IPS-20b (cell line): ENCODE data around the gene MGLL.

Experiments
- H3K27ac ChIP-seq: one replicate; pipeline ENCODE4 v1.5.1; 2013; ENCODE audit warnings: low read length
- H3K27me3 ChIP-seq: 2 replicates; pipeline ENCODE4 v1.6.1; 2013; ENCODE audit warnings: mild to moderate bottlenecking, low read length, inconsistent platforms; ENCODE audit not compliant: insufficient read depth
- H3K36me3 ChIP-seq: 2 replicates; pipeline ENCODE4 v1.6.1; 2013; ENCODE audit warnings: low read depth, mild to moderate bottlenecking, inconsistent platforms, low read length, moderate library complexity; ENCODE audit not compliant: insufficient read depth
- H3K4me1 ChIP-seq: 2 replicates; pipeline ENCODE4 v1.6.1; 2013; ENCODE audit warnings: mild to moderate bottlenecking, control low read depth, inconsistent platforms, low read length, moderate library complexity; ENCODE audit not compliant: insufficient read depth
- H3K4me3 ChIP-seq: 2 replicates; pipeline ENCODE4 v1.5.1; 2013; ENCODE audit warnings: mild to moderate bottlenecking, low read length, inconsistent platforms
- H3K9ac ChIP-seq: 2 replicates; pipeline ENCODE4 v1.6.1; 2013; ENCODE audit warnings: low read depth, mild to moderate bottlenecking, inconsistent platforms, low read length, moderate library complexity
- H3K9me3 ChIP-seq: 2 replicates; pipeline ENCODE4 v1.6.1; 2013; ENCODE audit warnings: mild to moderate bottlenecking, low read depth, low read length, inconsistent platforms; ENCODE audit not compliant: insufficient read depth

MGLL gene

GRCh38 chr3:127794402-127794801 is 27.9 kb downstream of the MGLL start:
- no peak overlapping the region for H3K9ac ChIP-seq
- no peaks in the 10 kb centered on the region for H3K4me1 ChIP-seq
- H3K9me3 ChIP-seq: no peaks in the 10 kb centered on the region; the same call in 1 of the 2 replicates
- H3K27ac ChIP-seq: no peak overlapping the region
- H3K27me3 ChIP-seq: no peaks in the 10 kb centered on the region
- no peaks in the 10 kb centered on the region for H3K36me3 ChIP-seq
- no peak overlapping the region for H3K4me3 ChIP-seq

- H3K27me3 ChIP-seq: no peaks in the 10 kb centered on the region
- H3K36me3 ChIP-seq: no peaks in the 10 kb centered on the region
- no peak overlapping the region for H3K27ac ChIP-seq
- H3K9me3 ChIP-seq: no peaks in the 10 kb centered on the region; the same call in 1 of the 2 replicates
- H3K4me3 ChIP-seq: no peak overlapping the region
- no peaks in the 10 kb centered on the region for H3K4me1 ChIP-seq
- no peak overlapping the region for H3K9ac ChIP-seq
Measured at GRCh38 chr3:127792541-127793292, 29.6 kb downstream of the MGLL start.

- Histone ChIP-seq H3K27ac (no peak overlapping the region), H3K4me3 (no peak overlapping the region), H3K9me3 (no peaks in the 10 kb centered on the region; the same call in 1 of the 2 replicates), H3K36me3 (no peaks in the 10 kb centered on the region), H3K27me3 (no peaks in the 10 kb centered on the region), H3K9ac (no peak overlapping the region), H3K4me1 (no peaks in the 10 kb centered on the region)
Measured at GRCh38 chr3:127791221-127791913, 30.9 kb downstream of the MGLL start.

- H3K4me1 ChIP-seq: no peaks in the 10 kb centered on the region
- H3K27me3 ChIP-seq: no peaks in the 10 kb centered on the region
- H3K36me3 ChIP-seq: no peaks in the 10 kb centered on the region
- H3K9me3 ChIP-seq: no peaks in the 10 kb centered on the region; the same call in 1 of the 2 replicates
- H3K9ac ChIP-seq: no peak overlapping the region
- H3K27ac ChIP-seq: no peak overlapping the region
- no peak overlapping the region for H3K4me3 ChIP-seq
Measured at GRCh38 chr3:127790882-127791183, 31.5 kb downstream of the MGLL start.

- Histone ChIP-seq H3K9ac (no peak overlapping the region), H3K9me3 (no peaks in the 10 kb centered on the region; the same call in 1 of the 2 replicates), H3K27ac (no peak overlapping the region), H3K4me1 (no peaks in the 10 kb centered on the region), H3K27me3 (no peaks in the 10 kb centered on the region), H3K36me3 (no peaks in the 10 kb centered on the region), H3K4me3 (no peak overlapping the region)
Measured at GRCh38 chr3:127789990-127790881, 32.1 kb downstream of the MGLL start.

- H3K9ac ChIP-seq: no peak overlapping the region
- H3K4me1 ChIP-seq: no peaks in the 10 kb centered on the region
- H3K4me3 ChIP-seq: no peak overlapping the region
- H3K9me3 ChIP-seq: no peaks in the 10 kb centered on the region
- no peaks in the 10 kb centered on the region for H3K27me3 ChIP-seq
- no peak overlapping the region for H3K27ac ChIP-seq
- no peaks in the 10 kb centered on the region for H3K36me3 ChIP-seq
Measured at GRCh38 chr3:127789051-127789450, 33.3 kb downstream of the MGLL start.

- Histone ChIP-seq H3K27ac (no peak overlapping the region), H3K36me3 (no peaks in the 10 kb centered on the region), H3K9me3 (no peaks in the 10 kb centered on the region), H3K27me3 (no peaks in the 10 kb centered on the region), H3K9ac (no peak overlapping the region), H3K4me3 (no peak overlapping the region), H3K4me1 (no peaks in the 10 kb centered on the region)
Measured at GRCh38 chr3:127788451-127788909, 33.8 kb downstream of the MGLL start.

- H3K9ac ChIP-seq: no peak overlapping the region
- no peaks in the 10 kb centered on the region for H3K36me3 ChIP-seq
- H3K9me3 ChIP-seq: no peaks in the 10 kb centered on the region
- no peaks in the 10 kb centered on the region for H3K4me1 ChIP-seq
- H3K27ac ChIP-seq: no peak overlapping the region
- H3K4me3 ChIP-seq: no peak overlapping the region
- no peaks in the 10 kb centered on the region for H3K27me3 ChIP-seq
Measured at GRCh38 chr3:127787571-127788365, 34.5 kb downstream of the MGLL start.

GRCh38 chr3:127787071-127787490 is 35.2 kb downstream of the MGLL start:
- Histone ChIP-seq H3K9ac (no peak overlapping the region), H3K9me3 (no peaks in the 10 kb centered on the region), H3K4me1 (no peaks in the 10 kb centered on the region), H3K36me3 (no peaks in the 10 kb centered on the region), H3K27me3 (no peaks in the 10 kb centered on the region), H3K27ac (no peak overlapping the region), H3K4me3 (no peak overlapping the region)

GRCh38 chr3:127786353-127787070 is 35.8 kb downstream of the MGLL start:
- no peak overlapping the region for H3K9ac ChIP-seq

More at GRCh38 chr3:127786353-127787070, 35.8 kb downstream of the MGLL start:
- H3K9me3 ChIP-seq: no peaks in the 10 kb centered on the region
- H3K27ac ChIP-seq: no peak overlapping the region
- no peaks in the 10 kb centered on the region for H3K4me1 ChIP-seq
- no peak overlapping the region for H3K4me3 ChIP-seq
- no peaks in the 10 kb centered on the region for H3K27me3 ChIP-seq
- H3K36me3 ChIP-seq: no peaks in the 10 kb centered on the region
